GM12865 (cell line): ENCODE data around the gene TREML1.
"Not testable (repeated sequence)": the region's sequence is repeated elsewhere in the genome, so short reads cannot be mapped to it uniquely, and the experiment has no call there.

ENCODE experiments used
- DNase-seq: peaks from one replicate; pipeline ENCODE4 v3.0.0; 2010; ENCODE audit warnings: low read depth
- H3K4me3 ChIP-seq: 2 replicates; pipeline ENCODE4 v1.5.1; 2011; ENCODE audit warnings: mild to moderate bottlenecking, low read depth, low read length, control low read depth
- TF ChIP-seq, protein P1 (sequence below): IDR thresholded peaks from 2 replicates; pipeline ENCODE4 v1.5.1; 2011; ENCODE audit warnings: low read length, control low read depth, low read depth, inconsistent platforms; ENCODE audit not compliant: insufficient read depth; ENCODE audit errors: missing control alignments

TREML1 gene

DNA sequence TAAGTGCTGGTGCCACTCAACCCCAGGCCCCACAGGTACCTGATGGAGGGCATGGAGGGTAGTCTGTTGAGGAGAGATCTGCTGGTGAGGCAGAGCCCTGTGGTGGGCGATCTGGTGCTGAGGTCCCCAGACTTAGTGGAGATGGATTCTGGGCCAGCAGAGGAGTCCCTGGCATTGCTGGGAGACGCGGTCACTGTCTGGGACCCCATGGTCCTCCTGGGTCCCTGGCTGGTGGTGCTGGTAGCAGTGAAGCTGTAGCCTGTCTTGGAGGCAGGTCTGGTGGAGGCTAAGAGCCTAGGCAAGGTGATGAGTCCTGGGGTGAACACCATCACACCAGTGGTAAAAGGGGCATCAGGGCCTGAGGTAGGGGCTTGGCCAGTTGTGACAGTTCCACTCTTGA is 40.2 kb upstream of the TREML1 start:
- no peak overlapping the region for H3K4me3 ChIP-seq
- no peak for DNase-seq
- TF ChIP-seq, protein P1, sequence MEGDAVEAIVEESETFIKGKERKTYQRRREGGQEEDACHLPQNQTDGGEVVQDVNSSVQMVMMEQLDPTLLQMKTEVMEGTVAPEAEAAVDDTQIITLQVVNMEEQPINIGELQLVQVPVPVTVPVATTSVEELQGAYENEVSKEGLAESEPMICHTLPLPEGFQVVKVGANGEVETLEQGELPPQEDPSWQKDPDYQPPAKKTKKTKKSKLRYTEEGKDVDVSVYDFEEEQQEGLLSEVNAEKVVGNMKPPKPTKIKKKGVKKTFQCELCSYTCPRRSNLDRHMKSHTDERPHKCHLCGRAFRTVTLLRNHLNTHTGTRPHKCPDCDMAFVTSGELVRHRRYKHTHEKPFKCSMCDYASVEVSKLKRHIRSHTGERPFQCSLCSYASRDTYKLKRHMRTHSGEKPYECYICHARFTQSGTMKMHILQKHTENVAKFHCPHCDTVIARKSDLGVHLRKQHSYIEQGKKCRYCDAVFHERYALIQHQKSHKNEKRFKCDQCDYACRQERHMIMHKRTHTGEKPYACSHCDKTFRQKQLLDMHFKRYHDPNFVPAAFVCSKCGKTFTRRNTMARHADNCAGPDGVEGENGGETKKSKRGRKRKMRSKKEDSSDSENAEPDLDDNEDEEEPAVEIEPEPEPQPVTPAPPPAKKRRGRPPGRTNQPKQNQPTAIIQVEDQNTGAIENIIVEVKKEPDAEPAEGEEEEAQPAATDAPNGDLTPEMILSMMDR: no peak

DNA sequence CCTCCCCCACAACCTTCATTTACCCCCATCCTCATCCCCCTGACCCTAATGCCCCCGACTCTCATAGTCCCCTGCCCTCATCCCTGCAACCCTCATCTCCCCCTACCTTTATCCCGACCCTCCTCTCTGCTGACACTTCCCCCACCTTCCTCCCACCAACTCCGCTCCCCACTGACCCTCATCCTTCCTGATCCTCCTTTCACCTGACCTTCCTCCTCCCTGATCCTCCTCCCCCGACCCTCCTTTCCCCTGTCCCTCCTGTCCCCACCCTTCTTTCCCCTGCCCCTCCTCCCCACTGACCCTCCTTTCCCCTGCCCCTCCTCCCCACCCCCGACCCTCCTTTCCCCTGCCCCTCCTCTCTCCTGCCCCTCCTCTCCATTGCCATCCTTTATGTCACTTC is 39.7 kb upstream of the TREML1 start:
- no peak for DNase-seq
- TF ChIP-seq, protein P1: no peak
- H3K4me3 ChIP-seq: no peak overlapping the region

DNA sequence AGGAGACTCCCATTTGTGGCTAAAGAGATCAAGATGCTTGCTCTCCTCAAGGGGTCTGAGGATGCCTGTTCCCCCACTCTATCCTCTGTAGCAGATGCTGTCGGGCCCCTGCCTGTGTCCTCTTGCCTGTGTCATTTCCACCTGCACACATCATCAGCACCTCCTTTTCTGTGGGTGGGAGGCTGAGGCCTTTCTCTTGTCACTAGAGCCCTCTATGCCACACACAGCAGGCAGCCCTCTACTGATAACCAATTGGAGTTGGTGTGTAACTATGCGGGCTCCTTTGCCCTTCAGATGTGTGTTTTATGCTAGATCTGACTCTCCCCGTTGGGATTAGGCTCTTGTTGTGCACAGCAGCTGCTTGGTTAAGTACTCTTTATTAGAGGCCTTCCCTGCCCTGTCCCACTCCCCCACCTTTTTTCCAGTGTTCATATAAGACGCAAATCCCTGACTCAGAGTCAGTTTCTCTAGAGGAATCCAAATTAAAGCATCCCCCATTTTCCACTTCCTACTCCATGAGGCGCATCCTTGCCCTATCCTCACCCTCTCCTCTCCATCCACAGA is 39.1 kb upstream of the TREML1 start:
- no peak for DNase-seq
- TF ChIP-seq, protein P1: no peak
- no peak overlapping the region for H3K4me3 ChIP-seq

DNA sequence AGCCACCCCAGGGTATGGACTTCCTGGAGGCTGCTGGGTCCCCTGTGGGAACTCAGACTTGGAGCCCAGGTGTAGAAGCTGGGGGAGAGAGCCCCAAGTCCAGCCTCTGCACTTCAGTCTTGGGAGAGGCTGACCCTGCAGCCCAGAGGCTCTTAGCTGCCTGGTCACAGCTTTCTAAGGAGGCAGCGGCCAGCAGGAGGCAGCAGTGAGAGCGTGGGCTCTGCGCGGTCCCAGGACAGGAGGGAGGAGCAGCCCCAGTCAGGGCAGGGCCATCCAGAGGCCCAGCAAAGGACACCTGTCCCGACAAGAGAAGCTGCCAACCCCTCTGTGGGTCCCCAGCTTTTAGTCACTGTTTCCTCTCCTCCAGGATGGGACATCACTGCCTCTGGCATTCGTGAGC is 37.4 kb upstream of the TREML1 start:
- DNase-seq: peak; percentile 61
- TF ChIP-seq, protein P1: peak; percentile 51
- no peak overlapping the region for H3K4me3 ChIP-seq

DNA sequence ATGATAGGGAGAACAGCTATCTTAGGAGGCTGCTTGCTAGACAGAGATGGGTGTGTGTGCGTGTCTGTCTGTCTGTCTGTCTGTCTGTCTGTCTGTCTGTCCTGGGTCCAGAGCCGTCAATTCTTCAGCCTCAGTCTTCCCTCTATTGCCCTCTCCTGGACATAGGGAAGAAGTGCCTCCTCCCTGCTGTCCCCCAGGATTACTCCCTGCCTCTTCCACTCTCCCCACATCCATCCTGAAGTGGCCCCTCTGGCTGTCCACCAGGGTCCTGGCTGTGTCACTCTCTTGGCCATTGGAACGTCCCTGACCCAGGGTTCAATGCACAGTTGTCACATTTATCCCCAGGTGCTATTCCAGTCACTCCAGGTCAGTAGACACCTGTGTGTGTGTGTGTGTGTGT is 36.6 kb upstream of the TREML1 start:
- DNase-seq: no peak
- TF ChIP-seq, protein P1: no peak
- no peak overlapping the region for H3K4me3 ChIP-seq

DNA sequence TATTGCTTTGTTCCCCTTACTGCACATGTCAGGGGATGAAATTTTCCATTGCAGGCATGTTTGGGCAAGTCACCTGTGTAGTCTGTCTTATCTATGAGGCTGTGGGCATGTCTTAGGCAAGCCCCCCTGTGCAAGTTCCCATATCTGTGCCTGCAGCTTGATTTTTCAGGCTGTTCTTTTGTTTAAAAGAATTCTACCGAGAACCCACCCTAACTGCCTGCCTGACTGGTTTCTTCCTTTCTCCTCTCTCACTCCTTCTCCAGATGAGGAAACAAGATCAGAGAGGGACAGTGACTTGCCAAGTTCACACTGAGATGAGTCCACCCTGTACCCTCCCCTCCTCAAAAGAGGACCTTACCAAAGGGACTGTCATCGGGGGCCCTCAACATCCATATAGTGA is 35.8 kb upstream of the TREML1 start:
- TF ChIP-seq, protein P1: no peak
- DNase-seq: no peak
- no peak overlapping the region for H3K4me3 ChIP-seq

DNA sequence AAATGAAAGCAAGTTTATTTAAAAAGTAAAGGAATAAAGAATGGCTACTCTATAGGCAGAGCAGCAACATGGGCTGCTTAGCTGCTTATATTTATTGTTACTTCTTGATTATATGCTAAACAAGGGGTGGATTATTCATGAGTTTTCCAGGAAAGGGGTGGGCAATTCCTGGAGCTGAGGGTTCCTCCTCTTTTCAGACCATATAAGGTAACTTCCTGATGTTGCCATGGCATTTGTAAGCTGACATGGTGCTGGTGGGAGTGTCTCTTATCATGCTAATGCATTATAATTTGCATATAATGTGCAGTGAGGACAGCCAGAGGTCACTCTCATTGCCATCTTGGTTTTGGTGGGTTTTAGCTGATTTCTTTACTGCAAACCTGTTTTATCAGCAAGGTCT is 34.9 kb upstream of the TREML1 start:
- H3K4me3 ChIP-seq, DNase-seq: not testable (repeated sequence)
